WTC11 (cell line): ENCODE measurements around the gene HIPK2. TPM values are rescaled to one million over a fixed set of nuclear protein-coding genes. Genes with fewer than 3 reads are reported as not detected.

Experiments used
- ATAC-seq: fragments of 200-7000 bp; cut with Tn5 transposase; 2 replicates; pipeline ENCODE4 v1.10.0; 2021; ENCODE audit warnings: mild to moderate bottlenecking, moderate library complexity
- CTCF ChIA-PET: fragments of 300-600 bp; sonication (Branson Sonifier 250); formaldehyde crosslinking; loops from one replicate; lab custom pipeline; 2021; ENCODE audit warnings: antibody characterized with exemption; lab: Charles Lee
- POLR2A ChIA-PET: fragments of 350-600 bp; sonication (Branson Sonifier 250); formaldehyde crosslinking; loops from one replicate; lab custom pipeline; 2021; ENCODE audit warnings: antibody characterized with exemption; lab: Charles Lee
- DNase-seq: peaks from one replicate; pipeline ENCODE4 v3.0.0; 2021; ENCODE audit warnings: low spot score
- H3K27ac Mint-ChIP-seq: 2 replicates; pipeline ENCODE4 v1.8.0; 2021; ENCODE audit warnings: mixed read lengths
- H3K27me3 Mint-ChIP-seq: 2 replicates; pipeline ENCODE4 v1.8.0; 2021; ENCODE audit warnings: low read depth, mild to moderate bottlenecking, moderate library complexity, mixed read lengths
- H3K36me3 Mint-ChIP-seq: 2 replicates; pipeline ENCODE4 v1.8.0; 2021; ENCODE audit warnings: mixed read lengths
- H3K4me1 Mint-ChIP-seq: 2 replicates; pipeline ENCODE4 v1.8.0; 2022; ENCODE audit warnings: mixed read lengths
- H3K4me3 Mint-ChIP-seq: 2 replicates; pipeline ENCODE4 v1.8.0; 2021; ENCODE audit warnings: mild to moderate bottlenecking, moderate library complexity, mixed read lengths
- H3K9me3 Mint-ChIP-seq: 2 replicates; pipeline ENCODE4 v1.8.0; 2021; ENCODE audit warnings: mixed read lengths
- ATF1 ChIP-seq: sonication (generic); formaldehyde crosslinking; IDR thresholded peaks from 2 replicates; pipeline ENCODE4 v1.8.1; 2023; ENCODE audit warnings: mild to moderate bottlenecking, moderate library complexity, missing genetic modification reagents
- CREB1 ChIP-seq: sonication (generic); formaldehyde crosslinking; IDR thresholded peaks from 2 replicates; pipeline ENCODE4 v1.8.0; 2023; ENCODE audit warnings: mild to moderate bottlenecking, missing genetic modification reagents
- ELF4 ChIP-seq: sonication (generic); formaldehyde crosslinking; IDR thresholded peaks from 2 replicates; pipeline ENCODE4 v1.8.1; 2022; ENCODE audit warnings: low read depth, mild to moderate bottlenecking, moderate library complexity, missing genetic modification reagents
- FOXJ3 ChIP-seq: sonication (generic); formaldehyde crosslinking; IDR thresholded peaks from 2 replicates; pipeline ENCODE4 v1.9.0; 2021; ENCODE audit warnings: missing genetic modification reagents, mild to moderate bottlenecking, borderline replicate concordance
- FOXK1 ChIP-seq: sonication (generic); formaldehyde crosslinking; IDR thresholded peaks from 2 replicates; pipeline ENCODE4 v1.8.0; 2022; ENCODE audit warnings: mild to moderate bottlenecking, moderate library complexity, missing genetic modification reagents
- JAZF1 ChIP-seq: fragments of 250-450 bp; sonication (Bioruptor Pico); IDR thresholded peaks from 2 replicates; pipeline ENCODE4 v1.9.0; 2021; ENCODE audit warnings: moderate library complexity, mild to moderate bottlenecking, inconsistent platforms
- KAT7 ChIP-seq: sonication (generic); formaldehyde crosslinking; IDR thresholded peaks from 2 replicates; pipeline ENCODE4 v1.8.1; 2023; ENCODE audit warnings: missing genetic modification reagents, mild to moderate bottlenecking, borderline replicate concordance
- NFYB ChIP-seq: sonication (generic); formaldehyde crosslinking; conservative IDR thresholded peaks from 2 replicates; pipeline ENCODE4 v1.8.0; 2022; ENCODE audit warnings: low read depth, missing genetic modification reagents
- SOX15 ChIP-seq: fragments of 250-450 bp; sonication (Bioruptor Pico); IDR thresholded peaks from 2 replicates; pipeline ENCODE4 v1.9.0; 2021; ENCODE audit warnings: mild to moderate bottlenecking
- TCF7 ChIP-seq: sonication (generic); formaldehyde crosslinking; IDR thresholded peaks from 2 replicates; pipeline ENCODE4 v1.8.0; 2022; ENCODE audit warnings: mild to moderate bottlenecking, low read depth, missing genetic modification reagents, moderate library complexity
- ZBTB21 ChIP-seq: sonication (generic); formaldehyde crosslinking; IDR thresholded peaks from 2 replicates; pipeline ENCODE4 v1.8.1; 2023; ENCODE audit warnings: mild to moderate bottlenecking, missing genetic modification reagents, borderline replicate concordance
- ZNF138 ChIP-seq: sonication (generic); formaldehyde crosslinking; conservative IDR thresholded peaks from 2 replicates; pipeline ENCODE4 v1.8.1; 2022; ENCODE audit warnings: mild to moderate bottlenecking, moderate library complexity, missing genetic modification reagents
- ZNF232 ChIP-seq: sonication (generic); formaldehyde crosslinking; IDR thresholded peaks from 2 replicates; pipeline ENCODE4 v1.8.0; 2022; ENCODE audit warnings: mild to moderate bottlenecking, missing genetic modification reagents
- ZNF317 ChIP-seq: sonication (generic); formaldehyde crosslinking; IDR thresholded peaks from 2 replicates; pipeline ENCODE4 v1.8.1; 2023; ENCODE audit warnings: low read depth, mild to moderate bottlenecking, moderate library complexity, missing genetic modification reagents, borderline replicate concordance
- total RNA-seq: library from RNA; stranded (reverse); gene quantifications from 3 replicates; pipeline ENCODE4 v1.2.3, GENCODE V29; 2021
- TF ChIP-seq, protein P1 (sequence below): sonication (generic); formaldehyde crosslinking; IDR thresholded peaks from 2 replicates; pipeline ENCODE4 v1.8.1; 2022; ENCODE audit warnings: low read depth, mild to moderate bottlenecking, moderate library complexity, missing genetic modification reagents, borderline replicate concordance
- TF ChIP-seq, protein P2 (sequence below): sonication (generic); formaldehyde crosslinking; IDR thresholded peaks from 2 replicates; pipeline ENCODE4 v1.8.1; 2023; ENCODE audit warnings: mild to moderate bottlenecking, missing genetic modification reagents, moderate library complexity
- TF ChIP-seq, protein P3 (sequence below): sonication (generic); formaldehyde crosslinking; IDR thresholded peaks from 2 replicates; pipeline ENCODE4 v1.8.1; 2022; ENCODE audit warnings: low read depth, missing genetic modification reagents, borderline replicate concordance
- TF ChIP-seq, protein P4 (sequence below): sonication (generic); formaldehyde crosslinking; IDR thresholded peaks from 2 replicates; pipeline ENCODE4 v1.8.1; 2023; ENCODE audit warnings: mild to moderate bottlenecking, missing genetic modification reagents, moderate library complexity
- TF ChIP-seq, protein P5 (sequence below): sonication (generic); formaldehyde crosslinking; IDR thresholded peaks from 2 replicates; pipeline ENCODE4 v1.8.1; 2023; ENCODE audit warnings: mild to moderate bottlenecking, moderate library complexity, missing genetic modification reagents

The HIPK2 gene
- total RNA-seq, 1 experiment from 2014 or later: 25.3 TPM

DNA sequence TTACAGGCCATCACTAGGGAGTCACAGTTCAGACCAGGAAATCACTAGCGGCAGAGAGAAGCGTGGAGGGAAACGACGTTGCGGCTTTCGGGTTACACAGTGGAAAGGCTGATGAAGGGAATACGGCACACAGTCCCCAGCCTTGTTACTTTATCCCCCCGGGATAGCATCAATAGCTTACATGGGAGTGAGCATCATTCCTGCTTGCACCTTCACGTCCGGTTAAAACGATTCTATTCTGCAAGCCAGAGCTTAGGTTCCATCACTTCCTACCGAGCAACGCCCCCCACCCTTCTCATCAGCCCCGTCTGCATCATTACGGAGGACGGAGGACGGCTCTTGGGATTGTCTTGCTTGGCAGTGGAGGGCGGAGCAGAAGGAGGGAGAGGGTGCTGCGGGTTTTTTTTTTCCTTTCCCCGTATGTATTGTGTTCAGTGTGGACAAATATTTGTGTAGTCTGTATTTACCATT is 129.4 kb downstream of the HIPK2 start:
- POLR2A ChIA-PET: no interaction called here
- Mint-ChIP-seq H3K27ac (no peak overlapping the region), H3K4me3 (no peak overlapping the region), H3K27me3 (no peaks in the 10 kb centered on the region), H3K36me3 (no peaks in the 10 kb centered on the region), H3K9me3 (no peaks in the 10 kb centered on the region), H3K4me1 (peaks cover 42% of the 10 kb centered on the region)
- no peak for TF ChIP-seq ATF1 (CRISPR knock-in tag)
- TF ChIP-seq JAZF1 (CRISPR knock-in tag): no peak
- TF ChIP-seq, protein P1, sequence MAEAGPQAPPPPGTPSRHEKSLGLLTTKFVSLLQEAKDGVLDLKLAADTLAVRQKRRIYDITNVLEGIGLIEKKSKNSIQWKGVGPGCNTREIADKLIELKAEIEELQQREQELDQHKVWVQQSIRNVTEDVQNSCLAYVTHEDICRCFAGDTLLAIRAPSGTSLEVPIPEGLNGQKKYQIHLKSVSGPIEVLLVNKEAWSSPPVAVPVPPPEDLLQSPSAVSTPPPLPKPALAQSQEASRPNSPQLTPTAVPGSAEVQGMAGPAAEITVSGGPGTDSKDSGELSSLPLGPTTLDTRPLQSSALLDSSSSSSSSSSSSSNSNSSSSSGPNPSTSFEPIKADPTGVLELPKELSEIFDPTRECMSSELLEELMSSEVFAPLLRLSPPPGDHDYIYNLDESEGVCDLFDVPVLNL (CRISPR knock-in tag): no peak
- ATAC-seq (peak; percentile 29; the same call in 1 of the 2 replicates), DNase-seq (no peak)
- CTCF ChIA-PET: interaction anchor here (0.8 to 4.2 kb wide), 10 partner anchors 15 to 358 kb away, joined by 3 to 51 read pairs (median 6); no protein-coding TSS in a partner anchor

DNA sequence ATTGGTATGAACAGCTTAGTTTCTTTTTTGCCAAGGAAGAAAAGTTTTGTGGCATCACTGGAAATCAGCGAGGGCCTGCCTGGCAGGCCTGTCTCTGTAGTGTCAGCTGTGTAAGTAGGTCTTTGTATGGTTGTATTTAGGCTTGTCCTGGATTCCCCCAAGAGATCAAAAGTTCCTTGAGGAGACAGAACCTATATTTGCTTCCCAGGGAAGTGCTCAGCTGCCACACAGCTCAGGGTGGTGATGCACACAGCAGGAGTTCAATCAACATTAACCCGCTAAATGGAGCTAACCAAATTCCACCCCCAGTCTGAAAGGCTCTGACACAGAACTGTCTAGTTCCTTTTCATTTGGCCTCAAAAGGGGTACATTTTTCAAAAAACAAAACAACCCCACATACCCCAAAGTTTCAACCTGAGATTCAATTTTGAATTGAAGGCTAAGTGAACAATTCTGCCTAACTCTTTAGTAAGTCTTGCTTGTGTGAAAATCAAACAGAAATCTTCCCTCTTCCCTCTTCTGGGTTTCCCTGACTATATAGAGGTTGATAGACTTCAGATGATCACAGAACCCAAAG is 129.9 kb downstream of the HIPK2 start:
- CTCF ChIA-PET: interaction anchor here (0.5 to 4.2 kb wide), 16 partner anchors 12 to 358 kb away, joined by 3 to 51 read pairs (median 6); no protein-coding TSS in a partner anchor
- Mint-ChIP-seq H3K27me3 (no peaks in the 10 kb centered on the region), H3K27ac (no peak overlapping the region), H3K36me3 (no peaks in the 10 kb centered on the region), H3K4me3 (no peak overlapping the region), H3K4me1 (peaks cover 42% of the 10 kb centered on the region), H3K9me3 (no peaks in the 10 kb centered on the region)
- POLR2A ChIA-PET: no interaction called here
- no peak for DNase-seq
- ATAC-seq: peak; percentile 38
- TF ChIP-seq, protein P2, sequence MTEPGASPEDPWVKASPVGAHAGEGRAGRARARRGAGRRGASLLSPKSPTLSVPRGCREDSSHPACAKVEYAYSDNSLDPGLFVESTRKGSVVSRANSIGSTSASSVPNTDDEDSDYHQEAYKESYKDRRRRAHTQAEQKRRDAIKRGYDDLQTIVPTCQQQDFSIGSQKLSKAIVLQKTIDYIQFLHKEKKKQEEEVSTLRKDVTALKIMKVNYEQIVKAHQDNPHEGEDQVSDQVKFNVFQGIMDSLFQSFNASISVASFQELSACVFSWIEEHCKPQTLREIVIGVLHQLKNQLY (CRISPR knock-in tag): no peak
- TF ChIP-seq TCF7 (CRISPR knock-in tag) (no peak), FOXJ3 (CRISPR knock-in tag) (no peak), ZNF317 (CRISPR knock-in tag) (no peak), ZBTB21 (CRISPR knock-in tag) (no peak), CREB1 (CRISPR knock-in tag) (no peak), ZNF138 (no peak), NFYB (CRISPR knock-in tag) (no peak), FOXK1 (CRISPR knock-in tag) (no peak), SOX15 (CRISPR knock-in tag) (no peak), ZNF232 (CRISPR knock-in tag) (no peak), KAT7 (CRISPR knock-in tag) (no peak), ELF4 (no peak)
- TF ChIP-seq, protein P1 (CRISPR knock-in tag): no peak
- TF ChIP-seq, protein P3, sequence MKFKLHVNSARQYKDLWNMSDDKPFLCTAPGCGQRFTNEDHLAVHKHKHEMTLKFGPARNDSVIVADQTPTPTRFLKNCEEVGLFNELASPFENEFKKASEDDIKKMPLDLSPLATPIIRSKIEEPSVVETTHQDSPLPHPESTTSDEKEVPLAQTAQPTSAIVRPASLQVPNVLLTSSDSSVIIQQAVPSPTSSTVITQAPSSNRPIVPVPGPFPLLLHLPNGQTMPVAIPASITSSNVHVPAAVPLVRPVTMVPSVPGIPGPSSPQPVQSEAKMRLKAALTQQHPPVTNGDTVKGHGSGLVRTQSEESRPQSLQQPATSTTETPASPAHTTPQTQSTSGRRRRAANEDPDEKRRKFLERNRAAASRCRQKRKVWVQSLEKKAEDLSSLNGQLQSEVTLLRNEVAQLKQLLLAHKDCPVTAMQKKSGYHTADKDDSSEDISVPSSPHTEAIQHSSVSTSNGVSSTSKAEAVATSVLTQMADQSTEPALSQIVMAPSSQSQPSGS (CRISPR knock-in tag): no peak
- TF ChIP-seq, protein P4, sequence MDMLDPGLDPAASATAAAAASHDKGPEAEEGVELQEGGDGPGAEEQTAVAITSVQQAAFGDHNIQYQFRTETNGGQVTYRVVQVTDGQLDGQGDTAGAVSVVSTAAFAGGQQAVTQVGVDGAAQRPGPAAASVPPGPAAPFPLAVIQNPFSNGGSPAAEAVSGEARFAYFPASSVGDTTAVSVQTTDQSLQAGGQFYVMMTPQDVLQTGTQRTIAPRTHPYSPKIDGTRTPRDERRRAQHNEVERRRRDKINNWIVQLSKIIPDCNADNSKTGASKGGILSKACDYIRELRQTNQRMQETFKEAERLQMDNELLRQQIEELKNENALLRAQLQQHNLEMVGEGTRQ (CRISPR knock-in tag): no peak
- TF ChIP-seq, protein P5, sequence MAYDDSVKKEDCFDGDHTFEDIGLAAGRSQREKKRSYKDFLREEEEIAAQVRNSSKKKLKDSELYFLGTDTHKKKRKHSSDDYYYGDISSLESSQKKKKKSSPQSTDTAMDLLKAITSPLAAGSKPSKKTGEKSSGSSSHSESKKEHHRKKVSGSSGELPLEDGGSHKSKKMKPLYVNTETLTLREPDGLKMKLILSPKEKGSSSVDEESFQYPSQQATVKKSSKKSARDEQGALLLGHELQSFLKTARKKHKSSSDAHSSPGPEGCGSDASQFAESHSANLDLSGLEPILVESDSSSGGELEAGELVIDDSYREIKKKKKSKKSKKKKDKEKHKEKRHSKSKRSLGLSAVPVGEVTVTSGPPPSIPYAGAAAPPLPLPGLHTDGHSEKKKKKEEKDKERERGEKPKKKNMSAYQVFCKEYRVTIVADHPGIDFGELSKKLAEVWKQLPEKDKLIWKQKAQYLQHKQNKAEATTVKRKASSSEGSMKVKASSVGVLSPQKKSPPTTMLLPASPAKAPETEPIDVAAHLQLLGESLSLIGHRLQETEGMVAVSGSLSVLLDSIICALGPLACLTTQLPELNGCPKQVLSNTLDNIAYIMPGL: no peak
